Liver (tissue), 3 donors: ENCODE results near the gene PBX4.
"Not testable (repeated sequence)": the region's sequence is repeated elsewhere in the genome, so short reads cannot be mapped to it uniquely, and the experiment has no call there.

ENCODE experiments used
- ATF3 ChIP-seq: IDR thresholded peaks from 2 replicates; pipeline ENCODE4 v1.6.1; 2016; ENCODE audit warnings: antibody characterized with exemption
- CTCF ChIP-seq: fragments of 150-350 bp; IDR thresholded peaks from 2 replicates; pipeline ENCODE4 v1.5.1; 2017; ENCODE audit warnings: improper control_type of control experiment, low read depth, low read length; ENCODE audit not compliant: missing input control
- donor health status: healthy.
- donor health status: healthy.

GRCh38 chr19:19665420-19665948 is 47.0 kb upstream of the PBX4 start:
- not testable (repeated sequence) for TF ChIP-seq ATF3, CTCF
